ENCODE data around the gene ADORA3.

The ADORA3 gene

GRCh38 chr1:111490220-111490619 lies 13.2 kb downstream of the ADORA3 start:
- no peak overlapping the region for H3K27ac ChIP-seq
- TF ChIP-seq, protein P1, sequence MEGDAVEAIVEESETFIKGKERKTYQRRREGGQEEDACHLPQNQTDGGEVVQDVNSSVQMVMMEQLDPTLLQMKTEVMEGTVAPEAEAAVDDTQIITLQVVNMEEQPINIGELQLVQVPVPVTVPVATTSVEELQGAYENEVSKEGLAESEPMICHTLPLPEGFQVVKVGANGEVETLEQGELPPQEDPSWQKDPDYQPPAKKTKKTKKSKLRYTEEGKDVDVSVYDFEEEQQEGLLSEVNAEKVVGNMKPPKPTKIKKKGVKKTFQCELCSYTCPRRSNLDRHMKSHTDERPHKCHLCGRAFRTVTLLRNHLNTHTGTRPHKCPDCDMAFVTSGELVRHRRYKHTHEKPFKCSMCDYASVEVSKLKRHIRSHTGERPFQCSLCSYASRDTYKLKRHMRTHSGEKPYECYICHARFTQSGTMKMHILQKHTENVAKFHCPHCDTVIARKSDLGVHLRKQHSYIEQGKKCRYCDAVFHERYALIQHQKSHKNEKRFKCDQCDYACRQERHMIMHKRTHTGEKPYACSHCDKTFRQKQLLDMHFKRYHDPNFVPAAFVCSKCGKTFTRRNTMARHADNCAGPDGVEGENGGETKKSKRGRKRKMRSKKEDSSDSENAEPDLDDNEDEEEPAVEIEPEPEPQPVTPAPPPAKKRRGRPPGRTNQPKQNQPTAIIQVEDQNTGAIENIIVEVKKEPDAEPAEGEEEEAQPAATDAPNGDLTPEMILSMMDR (conservative IDR thresholded peaks at IDR 0.05): no peak

GRCh38 chr1:111489604-111490003 lies 13.8 kb downstream of the ADORA3 start:
- TF ChIP-seq, protein P1 (conservative IDR thresholded peaks at IDR 0.05): no peak
- no peak overlapping the region for H3K27ac ChIP-seq

GRCh38 chr1:111488669-111489068 lies 14.8 kb downstream of the ADORA3 start:
- TF ChIP-seq, protein P1 (conservative IDR thresholded peaks at IDR 0.05): no peak
- H3K27ac ChIP-seq: no peak overlapping the region

DNA sequence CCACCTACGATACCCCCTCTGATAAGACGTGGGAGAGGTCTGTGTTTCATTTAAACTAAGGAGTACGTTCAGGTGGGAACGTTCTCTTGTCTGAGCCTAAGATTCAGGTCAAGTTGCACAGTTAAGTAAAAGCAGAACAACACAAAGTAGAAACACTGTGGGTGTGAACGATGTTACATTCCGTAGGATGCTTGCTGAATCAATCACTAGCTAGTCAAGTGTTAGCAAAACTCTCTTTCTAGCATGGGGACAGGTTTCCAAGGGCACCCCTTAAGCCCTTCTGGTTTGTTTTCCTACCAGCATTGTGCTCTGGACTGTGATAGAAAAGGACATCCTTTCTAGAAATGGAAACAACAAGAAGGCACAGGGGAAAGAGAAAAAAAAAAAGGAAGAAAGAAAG lies 16.3 kb downstream of the ADORA3 start:
- H3K27ac ChIP-seq: no peak overlapping the region
- TF ChIP-seq, protein P1 (conservative IDR thresholded peaks at IDR 0.05): no peak

- TF ChIP-seq, protein P1 (conservative IDR thresholded peaks at IDR 0.05): no peak
- no peak overlapping the region for H3K27ac ChIP-seq
Observed at GRCh38 chr1:111486431-111486830, 17.0 kb downstream of the ADORA3 start.

DNA sequence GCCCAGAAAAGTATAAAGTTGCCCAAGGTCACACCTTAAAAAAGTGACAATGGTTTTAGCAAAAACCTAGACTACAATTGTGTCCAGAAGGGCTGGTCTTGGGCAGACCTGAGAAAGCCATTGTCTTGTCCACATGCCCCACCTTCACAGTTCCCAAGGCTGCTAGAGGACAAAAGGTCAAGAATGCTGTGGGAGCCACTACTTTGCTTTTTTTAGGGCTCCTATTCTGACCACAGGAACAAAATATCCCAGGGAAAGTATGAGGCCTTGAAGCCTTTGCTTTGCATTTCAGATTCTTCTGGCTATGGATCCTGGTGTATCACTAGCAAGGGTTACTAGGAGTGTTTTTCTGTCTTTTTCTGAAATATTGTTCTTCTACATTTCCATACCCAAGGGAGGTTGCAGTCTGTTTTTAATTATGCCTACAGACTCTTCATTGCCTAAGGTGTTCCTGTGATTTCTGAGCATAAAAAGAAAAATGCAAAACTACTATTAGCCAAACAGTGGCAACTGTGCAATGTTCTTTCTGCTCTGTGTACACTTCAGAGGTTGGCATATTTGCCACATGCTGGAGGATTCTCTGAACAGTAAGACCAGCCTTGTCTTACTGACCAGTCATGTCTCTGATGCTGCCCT lies 18.9 kb downstream of the ADORA3 start:
- H3K27ac ChIP-seq: no peak overlapping the region
- TF ChIP-seq, protein P1 (conservative IDR thresholded peaks at IDR 0.05): no peak

GRCh38 chr1:111483876-111484275 lies 19.6 kb downstream of the ADORA3 start:
- TF ChIP-seq, protein P1 (conservative IDR thresholded peaks at IDR 0.05): no peak
- H3K27ac ChIP-seq: no peak overlapping the region
